Testis (tissue), 3 donors: ENCODE measurements around the gene ACSM4. TPM values are rescaled to one million over a fixed set of nuclear protein-coding genes. Genes with fewer than 3 reads are reported as not detected.

Experiments used
- DNase-seq: peaks from one replicate; pipeline ENCODE4 v3.0.0-alpha.2; 2019
- H3K27ac ChIP-seq, 2 donors: fragments of 200-600 bp; sonication (generic); one replicate each; pipeline ENCODE4 v1.5.1; 2019
- H3K27me3 ChIP-seq: fragments of 200-600 bp; sonication (generic); one replicate; pipeline ENCODE4 v1.5.1; 2019
- H3K36me3 ChIP-seq: fragments of 200-600 bp; sonication (generic); one replicate; pipeline ENCODE4 v1.5.1; 2017; ENCODE audit warnings: low read depth; ENCODE audit errors: missing control alignments
- H3K4me1 ChIP-seq: fragments of 200-600 bp; sonication (generic); one replicate; pipeline ENCODE4 v1.5.1; 2019
- H3K4me3 ChIP-seq, 2 donors: fragments of 200-600 bp; sonication (generic); one replicate each; pipeline ENCODE4 v1.5.1; 2017 to 2019
- H3K9me3 ChIP-seq: fragments of 200-600 bp; sonication (generic); one replicate; pipeline ENCODE4 v1.5.1; 2017
- CTCF ChIP-seq, 3 experiments: fragments of 450-650 bp in 2 of 3; fragments of 200-600 bp in 1 of 3; sonication (generic) in 1 of 3; IDR thresholded peaks; one replicate each; pipeline ENCODE4 v1.5.1; 2016 to 2019; ENCODE audit warnings: antibody characterized with exemption in 3 of 3, mild to moderate bottlenecking in 2 of 3, moderate library complexity in 1 of 3
- POLR2A ChIP-seq: fragments of 450-650 bp; IDR thresholded peaks from one replicate; pipeline ENCODE4 v1.6.1; 2017; ENCODE audit warnings: antibody characterized with exemption, mild to moderate bottlenecking, moderate library complexity
- WGBS, 2 donors: methylation state at CpG; one replicate each; pipeline ENCODE4 v1.1.5; 2018; 5-methylcytosine and 5-hydroxymethylcytosine counted together
- intact Hi-C: fragments of 100-400 bp; cut with DNase I; formaldehyde crosslinking; loops from one replicate; pipeline ENCODE4 v1.15.1; 2023; ENCODE audit warnings: low total_unique reads
- polyA plus RNA-seq: library from polyadenylated mRNA; stranded (reverse); fragments of 350-450 nt; fragmentation: Illumina TruSeq; extraction: RNeasy Lipid Tissue Mini Kit (QIAGEN cat#74804); gene quantifications from one replicate; pipeline ENCODE4 v1.2.3, GENCODE V29; 2014; ENCODE audit warnings: low read depth, low replicate concordance; ENCODE audit not compliant: insufficient read depth
- total RNA-seq, 2 donors: library from RNA; depleted of rRNA; stranded (reverse); fragments of >200 nt; gene quantifications; one replicate each; pipeline ENCODE4 v1.2.3, GENCODE V29; 2016

Gene ACSM4
- total and polyA plus RNA-seq, 3 donors from 2014 or later, result 0.79 to 2.5 (median 1.3) TPM

- no peaks in the 10 kb centered on the region for H3K27me3 ChIP-seq
- TF ChIP-seq CTCF (IDR thresholded peaks at IDR 0.05), result no peak
- TF ChIP-seq POLR2A, result no peak
- H3K4me1 ChIP-seq, result no peaks in the 10 kb centered on the region
- no peak overlapping the region for H3K27ac ChIP-seq
- WGBS, 2 donors, result 65 to 82% methylated on average over 5 of the region's 5 CpGs
- no peaks in the 10 kb centered on the region for H3K36me3 ChIP-seq
- no peak overlapping the region for H3K4me3 ChIP-seq
- no peaks in the 10 kb centered on the region for H3K9me3 ChIP-seq
- intact Hi-C loops, result no loop called here
- no peak for DNase-seq
Observed at GRCh38 chr12:7304456-7304855, 584 bp downstream of the ACSM4 start.

- Histone ChIP-seq H3K27ac (no peak overlapping the region), H3K27me3 (no peaks in the 10 kb centered on the region), H3K4me1 (no peaks in the 10 kb centered on the region), H3K36me3 (no peaks in the 10 kb centered on the region), H3K9me3 (no peaks in the 10 kb centered on the region), H3K4me3 (no peak overlapping the region)
- intact Hi-C loops, result no loop called here
- TF ChIP-seq CTCF (IDR thresholded peaks at IDR 0.05) (no peak), POLR2A (no peak)
- 81 to 84% methylated on average over 4 of the region's 4 CpGs for WGBS, 2 donors
- DNase-seq, result no peak
Observed at GRCh38 chr12:7310070-7310469, 6.2 kb downstream of the ACSM4 start.

- no peaks in the 10 kb centered on the region for H3K27me3 ChIP-seq
- H3K9me3 ChIP-seq, result no peaks in the 10 kb centered on the region
- H3K4me3 ChIP-seq, result no peak overlapping the region
- no peaks in the 10 kb centered on the region for H3K4me1 ChIP-seq
- H3K27ac ChIP-seq, result no peak overlapping the region
- intact Hi-C loops, result no loop called here
- no peaks in the 10 kb centered on the region for H3K36me3 ChIP-seq
- 91 to 97% methylated on average over 2 of the region's 2 CpGs for WGBS, 2 donors
- TF ChIP-seq POLR2A, result no peak
- no peak for TF ChIP-seq CTCF (IDR thresholded peaks at IDR 0.05)
- DNase-seq, result no peak
Observed at GRCh38 chr12:7319930-7320329, 16.1 kb downstream of the ACSM4 start.

- H3K36me3 ChIP-seq, result no peaks in the 10 kb centered on the region
- DNase-seq, result no peak
- H3K4me1 ChIP-seq, result no peaks in the 10 kb centered on the region
- no peak overlapping the region for H3K4me3 ChIP-seq
- H3K27me3 ChIP-seq, result no peaks in the 10 kb centered on the region
- H3K9me3 ChIP-seq, result no peaks in the 10 kb centered on the region
- H3K27ac ChIP-seq, result no peak overlapping the region
- no peak for TF ChIP-seq CTCF (IDR thresholded peaks at IDR 0.05)
- no peak for TF ChIP-seq POLR2A
- WGBS, 2 donors, result 75 to 82% methylated on average over 2 of the region's 2 CpGs
- intact Hi-C loops, result no loop called here
Observed at GRCh38 chr12:7321624-7322023, 17.8 kb downstream of the ACSM4 start.

GRCh38 chr12:7322599-7322998 is 18.7 kb downstream of the ACSM4 start:
- H3K4me3 ChIP-seq, result no peak overlapping the region
- WGBS, 2 donors, result 94 to 95% methylated on average over 5 of the region's 5 CpGs
- no peak for DNase-seq
- TF ChIP-seq POLR2A (no peak), CTCF (IDR thresholded peaks at IDR 0.05) (no peak)
- intact Hi-C loops, result no loop called here
- H3K27me3 ChIP-seq, result no peaks in the 10 kb centered on the region
- no peaks in the 10 kb centered on the region for H3K36me3 ChIP-seq
- H3K27ac ChIP-seq, result no peak overlapping the region
- H3K9me3 ChIP-seq, result no peaks in the 10 kb centered on the region
- no peaks in the 10 kb centered on the region for H3K4me1 ChIP-seq
